Measurements from ENCODE around the gene ZBTB2.
"Not testable (repeated sequence)": the region's sequence is repeated elsewhere in the genome, so short reads cannot be mapped to it uniquely, and the experiment has no call there.

Gene ZBTB2

GRCh38 chr6:151370509-151371078, 20.8 kb downstream of the ZBTB2 start:
- DNase-seq (ENCODE audit: low read depth, low spot score): peak; percentile 53

GRCh38 chr6:151365233-151365632, 26.1 kb downstream of the ZBTB2 start:
- DNase-seq (ENCODE audit: low read depth, low spot score): no peak

- DNase-seq (ENCODE audit: low read depth, low spot score): no peak
Observed at GRCh38 chr6:151359486-151359885, 31.9 kb downstream of the ZBTB2 start.

GRCh38 chr6:151358475-151358874, 32.9 kb downstream of the ZBTB2 start:
- DNase-seq (ENCODE audit: low read depth, low spot score): no peak

- no peak for DNase-seq (ENCODE audit: low read depth, low spot score)
Observed at GRCh38 chr6:151357758-151358436, 33.5 kb downstream of the ZBTB2 start.

GRCh38 chr6:151356983-151357382, 34.4 kb downstream of the ZBTB2 start:
- DNase-seq (ENCODE audit: low read depth, low spot score): not testable (repeated sequence)

GRCh38 chr6:151353795-151354194, 37.6 kb downstream of the ZBTB2 start:
- DNase-seq (ENCODE audit: low read depth, low spot score): no peak

GRCh38 chr6:151352410-151353396, 38.7 kb downstream of the ZBTB2 start:
- no peak for DNase-seq (ENCODE audit: low read depth, low spot score)

- no peak for DNase-seq (ENCODE audit: low read depth, low spot score)
Observed at GRCh38 chr6:151351731-151352130, 39.6 kb downstream of the ZBTB2 start.

GRCh38 chr6:151351146-151351700, 40.1 kb downstream of the ZBTB2 start:
- no peak for DNase-seq (ENCODE audit: low read depth, low spot score)

- DNase-seq (ENCODE audit: low read depth, low spot score): no peak
Observed at GRCh38 chr6:151350442-151351145, 40.8 kb downstream of the ZBTB2 start.

- DNase-seq (ENCODE audit: low read depth, low spot score): no peak
Observed at GRCh38 chr6:151349651-151350270, 41.6 kb downstream of the ZBTB2 start.

- not testable (repeated sequence) for DNase-seq (ENCODE audit: low read depth, low spot score)
Observed at GRCh38 chr6:151342750-151343149, 48.6 kb downstream of the ZBTB2 start.

- no peak for DNase-seq (ENCODE audit: low read depth, low spot score)
Observed at GRCh38 chr6:151341476-151342195, 49.7 kb downstream of the ZBTB2 start.

GRCh38 chr6:151340219-151340978, 51.0 kb downstream of the ZBTB2 start:
- DNase-seq (ENCODE audit: low read depth, low spot score): no peak

GRCh38 chr6:151339369-151339768, 52.0 kb downstream of the ZBTB2 start:
- DNase-seq (ENCODE audit: low read depth, low spot score): no peak

- DNase-seq (ENCODE audit: low read depth, low spot score): no peak
Observed at GRCh38 chr6:151338651-151339200, 52.6 kb downstream of the ZBTB2 start.

- DNase-seq (ENCODE audit: low read depth, low spot score): no peak
Observed at GRCh38 chr6:151335930-151336329, 55.4 kb downstream of the ZBTB2 start.

- DNase-seq (ENCODE audit: low read depth, low spot score): no peak
Observed at GRCh38 chr6:151330130-151330696, 61.1 kb downstream of the ZBTB2 start.

All from astrocyte of the hippocampus (primary cell).